Liver (tissue), 9 donors: ENCODE results near the gene PTBP3. TPM values are rescaled to one million over a fixed set of nuclear protein-coding genes. Genes with fewer than 3 reads are reported as not detected.

ENCODE experiments used
- DNase-seq: peaks from one replicate; pipeline ENCODE4 v3.0.0-alpha.2; 2017; ENCODE audit warnings: low spot score
- H3K27ac ChIP-seq, 2 donors: one replicate each; pipeline ENCODE4 v1.7.0; 2013; ENCODE audit warnings: inconsistent platforms in 2 of 2, low read length in 2 of 2, control low read depth in 1 of 2, low read depth in 1 of 2, mild to moderate bottlenecking in 1 of 2
- H3K27me3 ChIP-seq, 4 donors: one replicate each; pipeline versions ENCODE4 v1.6.1 to v1.7.0; 2013; ENCODE audit warnings: low read length in 3 of 4, inconsistent platforms in 1 of 4, mild to moderate bottlenecking in 1 of 4, moderate library complexity in 1 of 4; ENCODE audit not compliant: control insufficient read depth in 4 of 4, insufficient read depth in 4 of 4
- H3K36me3 ChIP-seq, 4 donors: one replicate each; pipeline versions ENCODE4 v1.6.1 to v1.7.0; 2013; ENCODE audit warnings: low read length in 3 of 4, mild to moderate bottlenecking in 3 of 4, low read depth in 1 of 4, moderate library complexity in 1 of 4; ENCODE audit not compliant: control insufficient read depth in 4 of 4, insufficient read depth in 3 of 4
- H3K4me1 ChIP-seq, 4 donors: one replicate each; pipeline versions ENCODE4 v1.6.1 to v1.7.0; 2013; ENCODE audit warnings: low read length in 3 of 4, mild to moderate bottlenecking in 3 of 4, moderate library complexity in 1 of 4; ENCODE audit not compliant: control insufficient read depth in 4 of 4, insufficient read depth in 4 of 4
- H3K4me3 ChIP-seq, 3 donors: one replicate each; pipeline versions ENCODE4 v1.6.1 to v1.7.0; 2013; ENCODE audit warnings: low read length in 3 of 3, control low read depth in 1 of 3, low read depth in 1 of 3, mild to moderate bottlenecking in 1 of 3
- H3K9ac ChIP-seq, 2 donors: one replicate each; pipeline ENCODE4 v1.7.0; 2013; ENCODE audit warnings: low read length in 2 of 2, mild to moderate bottlenecking in 2 of 2, moderate library complexity in 2 of 2, control low read depth in 1 of 2, low read depth in 1 of 2
- H3K9me3 ChIP-seq, 4 donors: one replicate each; pipeline versions ENCODE4 v1.6.1 to v1.7.0; 2013; ENCODE audit warnings: low read length in 3 of 4; ENCODE audit not compliant: control insufficient read depth in 4 of 4
- FOXA1 ChIP-seq: IDR thresholded peaks from 2 replicates; pipeline ENCODE4 v1.6.1; 2016; ENCODE audit warnings: antibody characterized with exemption
- FOXA2 ChIP-seq: IDR thresholded peaks from 2 replicates; pipeline ENCODE4 v1.6.1; 2016; ENCODE audit warnings: antibody characterized with exemption
- GABPA ChIP-seq, 2 donors: IDR thresholded peaks in 1 of 2; conservative IDR thresholded peaks in 1 of 2; 2 replicates each; pipeline ENCODE4 v1.6.1; 2016; ENCODE audit warnings: antibody characterized with exemption in 2 of 2, mild to moderate bottlenecking in 1 of 2, moderate library complexity in 1 of 2
- HNF4A ChIP-seq, 2 donors: conservative IDR thresholded peaks; 2 replicates each; pipeline ENCODE4 v1.6.1; 2016; ENCODE audit warnings: antibody characterized with exemption in 2 of 2, mild to moderate bottlenecking in 2 of 2
- HNF4G ChIP-seq: IDR thresholded peaks from 2 replicates; pipeline ENCODE4 v1.6.1; 2016; ENCODE audit warnings: antibody characterized with exemption
- NR2F2 ChIP-seq: IDR thresholded peaks from 2 replicates; pipeline ENCODE4 v1.6.1; 2016; ENCODE audit warnings: antibody characterized with exemption
- RAD21 ChIP-seq, 2 donors: IDR thresholded peaks; 2 replicates each; pipeline ENCODE4 v1.6.1; 2016; ENCODE audit warnings: antibody characterized with exemption in 2 of 2, mild to moderate bottlenecking in 2 of 2
- RXRA ChIP-seq, 2 donors: IDR thresholded peaks; 2 replicates each; pipeline ENCODE4 v1.6.1; 2017 to 2018; ENCODE audit warnings: antibody characterized with exemption in 2 of 2, mild to moderate bottlenecking in 1 of 2
- SP1 ChIP-seq: IDR thresholded peaks from 2 replicates; pipeline ENCODE4 v1.6.1; 2018; ENCODE audit warnings: antibody characterized with exemption, mild to moderate bottlenecking
- TAF1 ChIP-seq: conservative IDR thresholded peaks from 2 replicates; pipeline ENCODE4 v1.6.1; 2016; ENCODE audit warnings: antibody characterized with exemption, mild to moderate bottlenecking
- WGBS: extraction: QIAGEN DNeasy Blood & Tissue Kit; methylation state at CpG from one replicate; pipeline ENCODE4 v1.1.7; 2013; 5-methylcytosine and 5-hydroxymethylcytosine counted together
- polyA plus RNA-seq, 2 donors: library from polyadenylated mRNA; stranded (reverse) in 1 of 2; unstranded in 1 of 2; fragments of 200-250 nt in 1 of 2; fragments of >200 nt in 1 of 2; fragmentation: Nextera tagmentation in 1 of 2; extraction: Ambion mirVana in 1 of 2; gene quantifications; one replicate each; pipeline versions ENCODE4 v1.2.1 to v1.2.3, GENCODE V29; 2013 to 2015
- total RNA-seq, 2 donors: library from RNA; depleted of rRNA; stranded (reverse); fragments of >200 nt; gene quantifications; one replicate each; pipeline ENCODE4 v1.2.3, GENCODE V29; 2014
- TF ChIP-seq, protein P1 (sequence below): IDR thresholded peaks from 2 replicates; pipeline ENCODE4 v1.6.1; 2016; ENCODE audit warnings: antibody characterized with exemption, mild to moderate bottlenecking
- TF ChIP-seq, protein P2 (sequence below): fragments of 150-350 bp; IDR thresholded peaks from 2 replicates; pipeline ENCODE4 v1.5.1; 2017; ENCODE audit warnings: improper control_type of control experiment, low read depth, low read length; ENCODE audit not compliant: missing input control
- TF ChIP-seq, protein P3 (sequence below): IDR thresholded peaks from 2 replicates; pipeline ENCODE4 v1.6.1; 2016; ENCODE audit warnings: antibody characterized with exemption
- TF ChIP-seq, protein P4 (sequence below): IDR thresholded peaks from 2 replicates; pipeline ENCODE4 v1.6.1; 2016; ENCODE audit warnings: antibody characterized with exemption
- donor health status: healthy.
- donor health status: healthy.
- donor health status: healthy.
- donor health status: healthy.
- donor health status: healthy.

Gene PTBP3
- total and polyA plus RNA-seq, 4 donors, result 4.3 to 34.1 (median 9.2) TPM

DNA sequence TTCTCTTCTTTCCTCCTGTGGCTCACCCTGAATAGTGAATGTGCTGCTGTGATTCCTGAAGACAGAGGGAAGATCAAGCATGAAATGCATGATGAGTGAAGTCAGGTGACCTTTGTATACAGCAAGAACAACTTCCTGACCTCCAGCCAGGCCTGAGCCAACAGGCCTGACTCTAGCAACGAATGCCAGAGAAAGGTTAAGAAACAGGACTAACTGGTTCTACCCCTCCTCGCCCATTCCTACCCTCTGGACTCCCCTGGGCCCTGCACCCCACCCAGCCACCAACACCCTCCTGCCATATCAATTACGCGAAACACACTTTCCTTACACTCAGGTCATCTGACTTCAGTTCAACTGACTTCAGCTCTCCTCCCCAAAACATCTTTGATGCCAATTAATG is 163.2 kb downstream of the PTBP3 start:
- Histone ChIP-seq H3K9me3 (no peaks in the 10 kb centered on the region), H3K4me1 (peaks cover 0 to 5% (median under 1%) of the 10 kb centered on the region in 4 donors), H3K9ac (no peak overlapping the region), H3K27me3 (no peaks in the 10 kb centered on the region), H3K27ac (no peak overlapping the region), H3K4me3 (no peak overlapping the region), H3K36me3 (no peaks in the 10 kb centered on the region)
- TF ChIP-seq RXRA (IDR thresholded peaks at IDR 0.05) (no peak), FOXA2 (no peak), NR2F2 (no peak), FOXA1 (no peak), GABPA (IDR thresholded peaks at IDR 0.05 in 1 of 2, conservative IDR thresholded peaks at IDR 0.05 in 1 of 2) (no peak), HNF4G (no peak), RAD21 (IDR thresholded peaks at IDR 0.05) (no peak), HNF4A (conservative IDR thresholded peaks at IDR 0.05) (no peak), SP1 (no peak), TAF1 (no peak)
- TF ChIP-seq, protein P1, sequence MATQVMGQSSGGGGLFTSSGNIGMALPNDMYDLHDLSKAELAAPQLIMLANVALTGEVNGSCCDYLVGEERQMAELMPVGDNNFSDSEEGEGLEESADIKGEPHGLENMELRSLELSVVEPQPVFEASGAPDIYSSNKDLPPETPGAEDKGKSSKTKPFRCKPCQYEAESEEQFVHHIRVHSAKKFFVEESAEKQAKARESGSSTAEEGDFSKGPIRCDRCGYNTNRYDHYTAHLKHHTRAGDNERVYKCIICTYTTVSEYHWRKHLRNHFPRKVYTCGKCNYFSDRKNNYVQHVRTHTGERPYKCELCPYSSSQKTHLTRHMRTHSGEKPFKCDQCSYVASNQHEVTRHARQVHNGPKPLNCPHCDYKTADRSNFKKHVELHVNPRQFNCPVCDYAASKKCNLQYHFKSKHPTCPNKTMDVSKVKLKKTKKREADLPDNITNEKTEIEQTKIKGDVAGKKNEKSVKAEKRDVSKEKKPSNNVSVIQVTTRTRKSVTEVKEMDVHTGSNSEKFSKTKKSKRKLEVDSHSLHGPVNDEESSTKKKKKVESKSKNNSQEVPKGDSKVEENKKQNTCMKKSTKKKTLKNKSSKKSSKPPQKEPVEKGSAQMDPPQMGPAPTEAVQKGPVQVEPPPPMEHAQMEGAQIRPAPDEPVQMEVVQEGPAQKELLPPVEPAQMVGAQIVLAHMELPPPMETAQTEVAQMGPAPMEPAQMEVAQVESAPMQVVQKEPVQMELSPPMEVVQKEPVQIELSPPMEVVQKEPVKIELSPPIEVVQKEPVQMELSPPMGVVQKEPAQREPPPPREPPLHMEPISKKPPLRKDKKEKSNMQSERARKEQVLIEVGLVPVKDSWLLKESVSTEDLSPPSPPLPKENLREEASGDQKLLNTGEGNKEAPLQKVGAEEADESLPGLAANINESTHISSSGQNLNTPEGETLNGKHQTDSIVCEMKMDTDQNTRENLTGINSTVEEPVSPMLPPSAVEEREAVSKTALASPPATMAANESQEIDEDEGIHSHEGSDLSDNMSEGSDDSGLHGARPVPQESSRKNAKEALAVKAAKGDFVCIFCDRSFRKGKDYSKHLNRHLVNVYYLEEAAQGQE, result no peak
- TF ChIP-seq, protein P2, sequence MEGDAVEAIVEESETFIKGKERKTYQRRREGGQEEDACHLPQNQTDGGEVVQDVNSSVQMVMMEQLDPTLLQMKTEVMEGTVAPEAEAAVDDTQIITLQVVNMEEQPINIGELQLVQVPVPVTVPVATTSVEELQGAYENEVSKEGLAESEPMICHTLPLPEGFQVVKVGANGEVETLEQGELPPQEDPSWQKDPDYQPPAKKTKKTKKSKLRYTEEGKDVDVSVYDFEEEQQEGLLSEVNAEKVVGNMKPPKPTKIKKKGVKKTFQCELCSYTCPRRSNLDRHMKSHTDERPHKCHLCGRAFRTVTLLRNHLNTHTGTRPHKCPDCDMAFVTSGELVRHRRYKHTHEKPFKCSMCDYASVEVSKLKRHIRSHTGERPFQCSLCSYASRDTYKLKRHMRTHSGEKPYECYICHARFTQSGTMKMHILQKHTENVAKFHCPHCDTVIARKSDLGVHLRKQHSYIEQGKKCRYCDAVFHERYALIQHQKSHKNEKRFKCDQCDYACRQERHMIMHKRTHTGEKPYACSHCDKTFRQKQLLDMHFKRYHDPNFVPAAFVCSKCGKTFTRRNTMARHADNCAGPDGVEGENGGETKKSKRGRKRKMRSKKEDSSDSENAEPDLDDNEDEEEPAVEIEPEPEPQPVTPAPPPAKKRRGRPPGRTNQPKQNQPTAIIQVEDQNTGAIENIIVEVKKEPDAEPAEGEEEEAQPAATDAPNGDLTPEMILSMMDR, result no peak
- TF ChIP-seq, protein P3, sequence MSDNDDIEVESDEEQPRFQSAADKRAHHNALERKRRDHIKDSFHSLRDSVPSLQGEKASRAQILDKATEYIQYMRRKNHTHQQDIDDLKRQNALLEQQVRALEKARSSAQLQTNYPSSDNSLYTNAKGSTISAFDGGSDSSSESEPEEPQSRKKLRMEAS, result no peak
- TF ChIP-seq, protein P4, sequence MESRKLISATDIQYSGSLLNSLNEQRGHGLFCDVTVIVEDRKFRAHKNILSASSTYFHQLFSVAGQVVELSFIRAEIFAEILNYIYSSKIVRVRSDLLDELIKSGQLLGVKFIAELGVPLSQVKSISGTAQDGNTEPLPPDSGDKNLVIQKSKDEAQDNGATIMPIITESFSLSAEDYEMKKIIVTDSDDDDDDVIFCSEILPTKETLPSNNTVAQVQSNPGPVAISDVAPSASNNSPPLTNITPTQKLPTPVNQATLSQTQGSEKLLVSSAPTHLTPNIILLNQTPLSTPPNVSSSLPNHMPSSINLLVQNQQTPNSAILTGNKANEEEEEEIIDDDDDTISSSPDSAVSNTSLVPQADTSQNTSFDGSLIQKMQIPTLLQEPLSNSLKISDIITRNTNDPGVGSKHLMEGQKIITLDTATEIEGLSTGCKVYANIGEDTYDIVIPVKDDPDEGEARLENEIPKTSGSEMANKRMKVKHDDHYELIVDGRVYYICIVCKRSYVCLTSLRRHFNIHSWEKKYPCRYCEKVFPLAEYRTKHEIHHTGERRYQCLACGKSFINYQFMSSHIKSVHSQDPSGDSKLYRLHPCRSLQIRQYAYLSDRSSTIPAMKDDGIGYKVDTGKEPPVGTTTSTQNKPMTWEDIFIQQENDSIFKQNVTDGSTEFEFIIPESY, result no peak
- DNase-seq, result no peak
- 79% methylated on average over 4 of the region's 4 CpGs for WGBS

DNA sequence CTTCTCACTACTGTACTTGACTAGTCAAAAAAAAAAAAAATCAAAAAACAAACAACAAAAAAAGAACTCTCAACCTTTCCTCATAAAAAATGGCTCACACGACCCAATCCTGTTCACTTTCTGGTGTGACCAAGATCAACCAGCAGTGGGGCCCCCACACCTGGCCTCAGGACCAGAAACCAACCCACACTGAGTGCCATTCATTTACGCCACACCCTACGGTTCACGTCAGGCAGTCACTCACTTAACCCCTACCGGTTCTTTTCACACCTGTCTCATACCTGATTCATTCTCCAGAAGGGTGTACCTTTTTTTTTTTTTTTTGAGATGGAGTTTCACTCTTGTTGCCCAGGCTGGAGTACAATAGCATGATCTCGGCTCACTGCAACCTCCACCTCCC is 164.1 kb downstream of the PTBP3 start:
- no peaks in the 10 kb centered on the region for H3K27me3 ChIP-seq
- no peak overlapping the region for H3K27ac ChIP-seq
- 82% methylated on average over 6 of the region's 6 CpGs for WGBS
- no peak overlapping the region for H3K4me3 ChIP-seq
- no peaks in the 10 kb centered on the region for H3K36me3 ChIP-seq
- H3K9me3 ChIP-seq, result no peaks in the 10 kb centered on the region
- DNase-seq, result no peak
- no peak overlapping the region for H3K9ac ChIP-seq
- no peak for TF ChIP-seq HNF4G
- no peak for TF ChIP-seq SP1
- TF ChIP-seq, protein P1, result no peak
- peaks cover 0 to 2% (median 0%) of the 10 kb centered on the region in 4 donors for H3K4me1 ChIP-seq
